Diencephalon (tissue), 1 donor: ENCODE data around the gene C3orf22. TPM values are rescaled to one million over a fixed set of nuclear protein-coding genes. Genes with fewer than 3 reads are reported as not detected.

Experiments used
- small RNA-seq: library from RNA; depleted of rRNA; stranded (forward); fragments of <200 nt; gene quantifications from one replicate; pipeline ENCODE3, GENCODE V24; 2014
- total RNA-seq: library from RNA; depleted of rRNA; stranded (reverse); fragments of >200 nt; gene quantifications from one replicate; pipeline ENCODE4 v1.2.3, GENCODE V29; 2014

The C3orf22 gene
- not detected for total RNA-seq

GRCh38 chr3:126558336-126559071, at the start of gene C3orf22:
TSS of gene C3orf22 (minus strand) at chr3:126558932. CDS start at chr3:126553390, 5,542 bp downstream.

GRCh38 chr3:126523745-126524428, 34.8 kb downstream of the C3orf22 start, which contains the start of gene CHST13:
TSS of gene CHST13 (plus strand) at chr3:126524155. CDS start at chr3:126524333, 178 bp downstream.

DNA sequence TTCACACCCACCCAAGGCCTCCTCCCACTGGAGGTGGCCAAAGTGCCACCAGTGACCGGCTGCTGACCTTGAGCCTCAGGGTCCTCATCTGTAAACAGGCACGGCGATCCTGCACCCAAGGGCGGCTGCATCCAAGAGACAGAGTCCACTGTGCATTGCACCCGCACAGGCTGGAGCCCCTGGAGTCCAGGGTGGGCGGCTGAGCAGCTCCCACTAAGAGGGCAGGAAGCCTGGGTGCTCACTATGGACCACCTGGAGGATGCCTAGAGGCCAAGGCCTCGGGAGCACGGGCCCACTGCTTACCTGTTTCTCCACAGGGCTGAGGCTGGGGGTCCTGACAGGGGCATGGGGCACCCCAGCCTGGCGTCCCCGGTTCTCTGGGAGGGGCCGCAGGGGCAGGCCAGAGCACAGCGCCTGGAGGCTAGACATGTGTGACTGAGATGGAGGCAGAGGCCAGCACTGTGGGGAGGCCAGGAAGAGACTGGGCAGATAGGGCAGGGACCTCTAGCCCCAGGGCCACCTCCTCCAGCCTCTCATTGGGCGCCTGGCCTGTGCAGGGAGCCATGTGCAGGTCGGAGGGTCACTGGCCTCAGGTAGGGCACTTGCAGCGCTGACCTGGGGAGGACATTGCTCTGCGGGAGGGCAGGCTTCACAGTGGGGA, 41.3 kb downstream of the C3orf22 start, which contains the start of gene UROC1:
Gene UROC1 (minus strand): TSS at position 483 of the 661 bp plus-strand sequence. CDS start 54 bp downstream, at position 429.

Small RNA genes within 50 kb of the gene (small RNA-seq; reads per million reads assigned to genes)
- 0.08 reads per million for gene RNA5SP138

Other genes starting within 250 kb of the C3orf22 start
- gene KLF15, start 201.5 kb downstream of the C3orf22 start, total RNA-seq, result 6.7 TPM
- 6.5 TPM for gene CFAP100, start 164.0 kb downstream of the C3orf22 start, total RNA-seq
- gene ZXDC, start 83.0 kb downstream of the C3orf22 start, total RNA-seq, result 36.4 TPM
- gene UROC1, start 41.2 kb downstream of the C3orf22 start, total RNA-seq, result not detected
- gene CHST13, start 34.8 kb downstream of the C3orf22 start, total RNA-seq, result 0.23 TPM
- 15.7 TPM for gene TXNRD3, start 96.2 kb upstream of the C3orf22 start, total RNA-seq
- 42.2 TPM for gene CHCHD6, start 145.3 kb upstream of the C3orf22 start, total RNA-seq